BLaER1 treated with 17β-estradiol and CSF1 and Interleukin-3, amounts not matched to agents 10 nM and 100 nM (cell line): ENCODE results near the gene PSAT1.
A peak's percentile ranks its signal among the peaks of the same experiment; 100 is the strongest.

Experiments used
- H3K27ac ChIP-seq, 11 experiments: shearing (Covaris generic); formaldehyde crosslinking; 2 replicates each; pipeline ENCODE4 v1.8.1; 2022
- H3K27me3 ChIP-seq, 11 experiments: shearing (Covaris generic); formaldehyde crosslinking; 2 replicates each; pipeline ENCODE4 v1.8.1; 2022
- H3K36me3 ChIP-seq, 11 experiments: shearing (Covaris generic); formaldehyde crosslinking; 2 replicates each; pipeline ENCODE4 v1.8.1; 2022
- H3K4me1 ChIP-seq, 10 experiments: shearing (Covaris generic); formaldehyde crosslinking; 2 replicates each; pipeline ENCODE4 v1.8.1; 2022
- H3K4me2 ChIP-seq, 11 experiments: shearing (Covaris generic); formaldehyde crosslinking; 2 replicates each; pipeline ENCODE4 v1.8.1; 2022
- H3K4me3 ChIP-seq, 10 experiments: shearing (Covaris generic); formaldehyde crosslinking; 2 replicates each; pipeline ENCODE4 v1.8.1; 2022
- H3K9ac ChIP-seq, 11 experiments: shearing (Covaris generic); formaldehyde crosslinking; 2 replicates each; pipeline ENCODE4 v1.8.1; 2022
- H3K9me3 ChIP-seq, 11 experiments: shearing (Covaris generic); formaldehyde crosslinking; replicated peaks in 1 of 11; 2 replicates each; pipeline ENCODE4 v1.8.1; 2022
- H4K20me1 ChIP-seq, 11 experiments: shearing (Covaris generic); formaldehyde crosslinking; 2 replicates each; pipeline ENCODE4 v1.8.1; 2022
- Cebpa-rat ChIP-seq, 11 experiments: shearing (Covaris generic); IDR thresholded peaks; 2 replicates each; pipeline ENCODE4 v1.8.1; 2022

Gene PSAT1

DNA sequence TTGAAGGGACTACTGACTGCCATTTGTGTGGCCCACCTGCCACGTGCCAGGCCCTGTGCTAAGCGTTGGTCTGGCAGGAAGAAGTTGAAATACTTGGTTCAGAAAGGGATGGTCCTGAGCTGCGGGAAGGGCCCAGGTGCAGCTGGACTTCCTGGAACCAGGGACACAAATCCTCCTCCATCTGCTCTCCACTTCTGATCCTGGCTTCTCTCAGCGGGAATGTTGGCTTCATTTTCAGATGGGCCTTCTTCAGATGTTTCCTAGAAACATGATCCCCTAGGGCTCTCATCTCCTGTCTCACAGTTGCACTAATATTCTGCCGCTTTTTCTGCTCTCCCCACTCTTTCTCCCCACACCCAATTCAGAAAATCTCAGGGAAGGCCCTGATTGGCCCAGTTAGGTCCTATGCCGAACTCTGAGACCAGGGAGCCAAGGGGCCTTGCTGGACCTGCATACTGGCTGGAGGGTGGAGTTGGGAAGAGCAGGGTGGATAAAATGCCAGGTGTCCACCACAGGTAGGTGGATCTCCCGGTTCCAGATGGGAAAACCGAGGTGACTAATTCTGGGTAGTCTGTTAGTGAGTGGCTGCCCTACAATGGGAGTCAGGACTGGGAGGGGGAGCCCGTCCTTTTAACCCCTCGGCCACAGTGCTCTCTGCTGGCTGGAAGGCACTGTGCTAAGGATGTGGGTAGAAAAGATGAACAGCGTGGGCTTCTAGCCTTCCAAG is 19.4 kb downstream of the PSAT1 start:
- H3K36me3 ChIP-seq: peaks cover 61 to 96% (median 92%) of the 10 kb centered on the region in 11 experiments
- peaks cover 0 to 11% (median 0%) of the 10 kb centered on the region in 10 experiments; a peak in 7 of 20 replicates for H3K4me1 ChIP-seq
- H3K27ac ChIP-seq: no peak overlapping the region
- TF ChIP-seq Cebpa-rat (IDR thresholded peaks at IDR 0.05): no peak
- H3K4me3 ChIP-seq: no peak overlapping the region
- H3K9me3 ChIP-seq: peaks cover 0 to 8% (median 0%) of the 10 kb centered on the region in 11 experiments; a peak in 1 of 22 replicates
- H4K20me1 ChIP-seq: peaks cover 0 to 87% (median 24%) of the 10 kb centered on the region in 11 experiments; a peak in 14 of 22 replicates
- no peak overlapping the region for H3K9ac ChIP-seq
- no peaks in the 10 kb centered on the region for H3K27me3 ChIP-seq
- H3K4me2 ChIP-seq: no peak overlapping the region

DNA sequence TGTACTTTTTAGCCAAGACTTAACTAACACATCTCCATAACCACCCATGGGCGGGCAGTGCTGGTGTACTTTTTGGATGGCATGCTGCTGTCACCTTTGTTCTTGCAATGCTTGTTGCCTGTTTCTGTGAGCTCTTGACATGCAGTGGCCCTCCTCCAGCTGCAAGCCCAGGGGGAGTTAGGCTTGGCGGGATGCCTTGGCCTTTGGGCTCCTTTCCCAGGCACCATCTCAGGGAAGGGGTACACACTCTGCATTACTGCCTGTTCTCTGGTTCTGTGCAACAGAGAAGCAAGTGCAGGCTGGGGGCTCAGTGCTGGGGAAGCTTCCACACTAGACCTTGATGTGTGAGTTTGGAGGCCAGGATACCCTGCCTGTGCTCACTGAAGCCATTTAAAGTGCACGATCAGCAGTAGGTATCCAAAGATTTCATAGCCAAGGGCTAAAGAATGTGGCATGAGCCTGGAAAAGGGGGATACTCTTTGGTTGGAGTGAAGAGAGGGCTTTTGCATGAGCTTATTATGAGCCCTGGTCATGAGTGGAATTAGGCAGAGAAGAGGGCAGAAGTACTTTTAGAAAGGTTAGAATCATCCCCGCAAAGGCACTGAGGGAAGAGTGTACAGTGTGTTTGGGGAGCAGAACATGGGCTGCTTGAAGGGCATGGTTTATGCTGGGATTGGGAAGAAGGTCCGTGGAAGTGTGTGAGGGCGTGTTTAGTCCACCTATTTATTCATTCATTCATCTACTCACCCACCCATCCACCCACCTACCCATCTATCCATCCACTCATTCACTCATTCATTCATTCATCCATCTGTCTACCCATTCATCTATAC is 22.5 kb downstream of the PSAT1 start:
- no peaks in the 10 kb centered on the region for H3K27me3 ChIP-seq
- no peak overlapping the region for H3K4me3 ChIP-seq
- no peak for TF ChIP-seq Cebpa-rat (IDR thresholded peaks at IDR 0.05)
- H3K36me3 ChIP-seq: peaks cover 54 to 100% (median 90%) of the 10 kb centered on the region in 11 experiments
- H3K9ac ChIP-seq: no peak overlapping the region
- no peak overlapping the region for H3K4me2 ChIP-seq
- H3K9me3 ChIP-seq: peaks cover 0 to 8% (median 0%) of the 10 kb centered on the region in 11 experiments; a peak in 1 of 22 replicates
- H3K4me1 ChIP-seq: peaks cover 7 to 25% (median 9%) of the 10 kb centered on the region in 10 experiments; a peak in 17 of 20 replicates
- H3K27ac ChIP-seq: no peak overlapping the region
- H4K20me1 ChIP-seq: peaks cover 0 to 86% (median 22%) of the 10 kb centered on the region in 11 experiments; a peak in 14 of 22 replicates

- peaks cover 0 to 86% (median 15%) of the 10 kb centered on the region in 11 experiments; a peak in 14 of 22 replicates for H4K20me1 ChIP-seq
- no peak overlapping the region for H3K4me2 ChIP-seq
- no peak overlapping the region for H3K4me3 ChIP-seq
- peaks cover 53 to 100% (median 89%) of the 10 kb centered on the region in 11 experiments for H3K36me3 ChIP-seq
- TF ChIP-seq Cebpa-rat (IDR thresholded peaks at IDR 0.05): no peak
- H3K27ac ChIP-seq: no peak overlapping the region
- H3K4me1 ChIP-seq: peaks cover 11 to 27% (median 16%) of the 10 kb centered on the region in 10 experiments; a peak in 18 of 20 replicates
- peaks cover 0 to 8% (median 0%) of the 10 kb centered on the region in 11 experiments; a peak in 1 of 22 replicates for H3K9me3 ChIP-seq
- no peaks in the 10 kb centered on the region for H3K27me3 ChIP-seq
- no peak overlapping the region for H3K9ac ChIP-seq
These were observed 23.2 kb downstream of the PSAT1 start for GRCh38 chr9:78320030-78320693.

- no peak for TF ChIP-seq Cebpa-rat (IDR thresholded peaks at IDR 0.05)
These were observed 24.1 kb downstream of the PSAT1 start for GRCh38 chr9:78320875-78321496.

GRCh38 chr9:78321505-78321904 is 24.6 kb downstream of the PSAT1 start:
- Histone ChIP-seq H3K4me1 (peaks cover 16 to 26% (median 23%) of the 10 kb centered on the region in 10 experiments; a peak in 18 of 20 replicates), H3K9ac (no peak overlapping the region), H3K4me2 (no peak overlapping the region), H4K20me1 (peaks cover 0 to 86% (median 2%) of the 10 kb centered on the region in 11 experiments; a peak in 8 of 22 replicates), H3K27ac (no peak overlapping the region), H3K9me3 (peaks cover 0 to 8% (median 0%) of the 10 kb centered on the region in 11 experiments; a peak in 1 of 22 replicates), H3K27me3 (no peaks in the 10 kb centered on the region), H3K4me3 (no peak overlapping the region), H3K36me3 (peaks cover 40 to 100% (median 87%) of the 10 kb centered on the region in 11 experiments)
- TF ChIP-seq Cebpa-rat (IDR thresholded peaks at IDR 0.05): no peak

More at GRCh38 chr9:78320875-78321496, 24.1 kb downstream of the PSAT1 start:
- Histone ChIP-seq H3K4me2 (no peak overlapping the region), H3K27me3 (no peaks in the 10 kb centered on the region), H3K9me3 (peaks cover 0 to 8% (median 0%) of the 10 kb centered on the region in 11 experiments; a peak in 1 of 22 replicates), H3K36me3 (peaks cover 45 to 100% (median 89%) of the 10 kb centered on the region in 11 experiments), H3K4me3 (no peak overlapping the region), H4K20me1 (peaks cover 0 to 86% (median 6%) of the 10 kb centered on the region in 11 experiments; a peak in 8 of 22 replicates), H3K9ac (no peak overlapping the region), H3K4me1 (peaks cover 16 to 26% (median 23%) of the 10 kb centered on the region in 10 experiments; a peak in 18 of 20 replicates), H3K27ac (no peak overlapping the region)

GRCh38 chr9:78324068-78324650 is 27.2 kb downstream of the PSAT1 start:
- no peak overlapping the region for H3K9ac ChIP-seq
- no peak overlapping the region for H3K27ac ChIP-seq
- H3K4me3 ChIP-seq: no peak overlapping the region
- H3K27me3 ChIP-seq: no peaks in the 10 kb centered on the region
- H3K9me3 ChIP-seq: peaks cover 0 to 6% (median 0%) of the 10 kb centered on the region in 11 experiments; a peak in 1 of 22 replicates
- peaks cover 16 to 26% (median 23%) of the 10 kb centered on the region in 10 experiments; a peak in 18 of 20 replicates for H3K4me1 ChIP-seq
- peaks cover 0 to 77% (median 0%) of the 10 kb centered on the region in 11 experiments; a peak in 6 of 22 replicates for H4K20me1 ChIP-seq
- H3K4me2 ChIP-seq: peak overlapping the region in 8 of 11 experiments; percentile 1 to 52 (median 30); a peak in 10 of 22 replicates
- no peak for TF ChIP-seq Cebpa-rat (IDR thresholded peaks at IDR 0.05)
- H3K36me3 ChIP-seq: peaks cover 34 to 98% (median 83%) of the 10 kb centered on the region in 11 experiments

DNA sequence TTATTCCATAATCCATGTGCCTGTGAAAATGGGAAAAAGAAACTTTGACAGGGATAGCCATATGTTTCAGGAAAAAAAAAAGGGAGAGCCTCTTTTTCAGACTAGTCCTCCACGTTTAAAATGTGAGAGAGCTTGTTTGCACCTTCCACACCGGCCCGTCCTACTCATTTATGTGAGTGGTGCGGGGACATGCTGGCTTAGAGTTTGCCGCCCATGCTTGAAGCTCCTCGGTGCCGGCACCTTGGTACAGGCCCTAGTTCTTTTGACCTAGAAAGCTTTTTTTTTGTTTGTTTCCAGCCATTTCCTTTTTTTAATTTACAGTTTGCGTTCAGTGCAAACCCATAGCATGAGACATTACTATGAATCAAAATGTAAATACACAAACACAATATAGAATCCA is 27.8 kb downstream of the PSAT1 start:
- Histone ChIP-seq H3K27ac (no peak overlapping the region), H3K4me2 (peak overlapping the region in 7 of 11 experiments; percentile 16 to 52 (median 30); a peak in 7 of 22 replicates), H3K9ac (no peak overlapping the region), H3K4me3 (no peak overlapping the region), H3K4me1 (peaks cover 16 to 26% (median 23%) of the 10 kb centered on the region in 10 experiments; a peak in 18 of 20 replicates), H4K20me1 (peaks cover 0 to 71% (median 0%) of the 10 kb centered on the region in 11 experiments; a peak in 6 of 22 replicates), H3K36me3 (peaks cover 31 to 98% (median 83%) of the 10 kb centered on the region in 11 experiments), H3K27me3 (no peaks in the 10 kb centered on the region), H3K9me3 (peaks cover 0 to under 1% (median 0%) of the 10 kb centered on the region in 11 experiments; a peak in 1 of 22 replicates)
- no peak for TF ChIP-seq Cebpa-rat (IDR thresholded peaks at IDR 0.05)
